HG03159 (cell line): ENCODE results near the gene SMARCA4.

Experiments used
- ATAC-seq: cut with Tn5 transposase; IDR thresholded peaks from one replicate; pipeline ENCODE4 v1.9.1; 2021; ENCODE audit warnings: mild to moderate bottlenecking, moderate library complexity; ENCODE audit not compliant: unreplicated experiment

SMARCA4 gene

DNA sequence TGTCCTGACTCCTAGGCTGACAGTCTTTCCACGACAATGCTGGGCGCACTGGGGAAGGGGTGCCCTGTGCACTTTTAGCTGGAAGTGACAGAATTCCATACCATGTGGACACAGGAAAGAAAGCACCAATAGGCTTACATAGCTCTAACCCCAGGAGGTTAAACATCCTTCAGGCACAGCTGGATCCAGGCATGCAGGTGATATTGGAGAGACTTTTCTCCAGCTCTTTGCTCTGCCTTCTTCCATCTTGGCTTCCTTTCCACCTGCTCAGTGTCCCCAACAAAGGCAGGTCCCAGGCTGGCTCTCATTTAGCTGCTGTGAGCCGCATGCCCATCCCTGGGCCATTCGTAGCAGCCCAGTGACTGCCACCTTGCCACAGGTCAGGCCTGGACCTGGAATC lies 67.3 kb downstream of the SMARCA4 start:
- no peak for ATAC-seq

DNA sequence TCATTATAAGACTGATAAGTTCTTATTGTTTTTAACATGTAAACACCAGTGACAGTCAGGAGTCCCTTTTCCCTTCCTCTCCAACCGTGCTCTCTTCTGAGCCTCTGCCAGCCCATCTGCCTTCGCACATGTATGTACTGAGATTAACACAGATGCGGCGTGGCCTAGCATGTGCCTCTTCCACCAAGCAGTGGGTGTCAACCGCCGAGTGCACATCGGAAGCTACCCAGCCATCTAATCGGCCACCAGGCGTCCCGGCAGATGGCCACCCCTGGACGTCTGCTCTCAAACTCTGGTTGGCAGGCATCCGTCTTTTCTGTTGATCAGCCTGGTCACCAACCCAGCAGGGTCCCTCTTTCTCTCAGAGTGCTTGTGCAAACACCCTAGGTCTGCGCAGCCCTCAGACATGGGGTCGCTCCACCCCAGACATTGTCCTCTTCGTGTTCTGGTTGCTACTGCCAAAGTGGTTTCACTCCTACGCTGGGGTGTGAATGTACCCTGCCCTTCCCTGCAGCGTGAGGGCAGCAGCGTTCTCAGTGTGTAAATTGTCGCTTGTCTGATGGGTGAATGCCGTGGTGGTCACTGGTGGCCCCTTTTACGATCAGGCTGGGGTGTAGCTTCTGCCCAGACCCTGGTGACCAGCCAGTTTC lies 70.7 kb downstream of the SMARCA4 start:
- ATAC-seq = no peak

DNA sequence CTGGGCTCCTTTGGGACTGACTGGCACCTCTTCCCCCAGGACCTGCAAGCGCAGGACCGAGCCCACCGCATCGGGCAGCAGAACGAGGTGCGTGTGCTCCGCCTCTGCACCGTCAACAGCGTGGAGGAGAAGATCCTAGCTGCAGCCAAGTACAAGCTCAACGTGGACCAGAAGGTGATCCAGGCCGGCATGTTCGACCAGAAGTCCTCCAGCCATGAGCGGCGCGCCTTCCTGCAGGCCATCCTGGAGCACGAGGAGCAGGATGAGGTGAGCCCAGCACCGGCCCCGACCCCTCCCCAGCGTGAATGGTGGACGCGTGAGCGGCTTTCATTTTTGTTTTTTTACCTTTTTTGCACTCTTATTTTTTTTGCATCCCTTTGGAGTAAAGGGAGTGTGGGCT lies 72.4 kb downstream of the SMARCA4 start:
- no peak for ATAC-seq

DNA sequence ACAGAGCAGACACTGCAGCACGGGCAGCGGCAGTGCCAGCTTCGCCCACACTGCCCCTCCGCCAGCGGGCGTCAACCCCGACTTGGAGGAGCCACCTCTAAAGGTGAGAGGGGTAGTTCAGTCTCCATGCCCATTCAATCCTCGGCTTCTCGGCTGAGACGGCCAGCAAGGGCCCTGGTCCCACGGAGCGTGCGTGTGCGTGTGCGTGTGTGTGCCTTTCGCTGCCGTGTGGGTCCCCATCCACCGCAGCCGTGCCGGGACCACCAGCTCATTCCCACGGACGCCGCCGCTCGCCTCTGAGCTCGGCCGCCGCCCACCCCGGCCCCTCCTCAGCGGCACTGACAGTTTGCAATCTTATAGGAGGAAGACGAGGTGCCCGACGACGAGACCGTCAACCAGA lies 72.9 kb downstream of the SMARCA4 start:
- no peak for ATAC-seq

DNA sequence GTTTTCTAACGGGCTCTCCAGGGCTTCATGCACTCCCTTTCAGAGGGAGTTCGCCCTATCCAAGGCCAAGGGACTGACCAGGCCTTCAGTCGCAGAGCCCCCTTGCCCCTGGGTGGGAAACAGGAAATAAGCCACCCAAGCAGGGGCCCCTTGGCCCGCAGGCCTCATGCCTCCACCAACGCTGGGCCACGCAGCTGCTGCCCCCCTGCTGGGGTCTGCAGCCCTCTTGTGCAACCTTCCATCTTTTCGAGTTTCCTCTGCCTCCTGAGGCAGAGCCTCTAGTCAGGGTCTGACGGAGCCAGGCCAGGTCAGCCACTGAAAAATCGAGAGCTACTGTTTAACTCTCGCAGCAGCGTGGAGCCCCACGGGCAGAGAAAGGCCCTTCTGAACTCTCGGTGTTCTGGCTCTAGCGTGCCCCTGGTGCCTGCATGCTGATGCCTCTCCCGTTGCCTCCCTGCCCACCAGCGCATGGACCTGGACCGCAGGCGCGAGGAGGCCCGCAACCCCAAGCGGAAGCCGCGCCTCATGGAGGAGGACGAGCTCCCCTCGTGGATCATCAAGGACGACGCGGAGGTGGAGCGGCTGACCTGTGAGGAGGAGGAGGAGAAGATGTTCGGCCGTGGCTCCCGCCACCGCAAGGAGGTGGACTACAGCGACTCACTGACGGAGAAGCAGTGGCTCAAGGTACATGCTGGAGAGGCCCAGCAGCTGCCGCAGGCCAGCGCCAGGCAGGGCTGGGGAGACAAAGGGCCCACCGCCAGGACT lies 73.8 kb downstream of the SMARCA4 start:
- no peak for ATAC-seq

DNA sequence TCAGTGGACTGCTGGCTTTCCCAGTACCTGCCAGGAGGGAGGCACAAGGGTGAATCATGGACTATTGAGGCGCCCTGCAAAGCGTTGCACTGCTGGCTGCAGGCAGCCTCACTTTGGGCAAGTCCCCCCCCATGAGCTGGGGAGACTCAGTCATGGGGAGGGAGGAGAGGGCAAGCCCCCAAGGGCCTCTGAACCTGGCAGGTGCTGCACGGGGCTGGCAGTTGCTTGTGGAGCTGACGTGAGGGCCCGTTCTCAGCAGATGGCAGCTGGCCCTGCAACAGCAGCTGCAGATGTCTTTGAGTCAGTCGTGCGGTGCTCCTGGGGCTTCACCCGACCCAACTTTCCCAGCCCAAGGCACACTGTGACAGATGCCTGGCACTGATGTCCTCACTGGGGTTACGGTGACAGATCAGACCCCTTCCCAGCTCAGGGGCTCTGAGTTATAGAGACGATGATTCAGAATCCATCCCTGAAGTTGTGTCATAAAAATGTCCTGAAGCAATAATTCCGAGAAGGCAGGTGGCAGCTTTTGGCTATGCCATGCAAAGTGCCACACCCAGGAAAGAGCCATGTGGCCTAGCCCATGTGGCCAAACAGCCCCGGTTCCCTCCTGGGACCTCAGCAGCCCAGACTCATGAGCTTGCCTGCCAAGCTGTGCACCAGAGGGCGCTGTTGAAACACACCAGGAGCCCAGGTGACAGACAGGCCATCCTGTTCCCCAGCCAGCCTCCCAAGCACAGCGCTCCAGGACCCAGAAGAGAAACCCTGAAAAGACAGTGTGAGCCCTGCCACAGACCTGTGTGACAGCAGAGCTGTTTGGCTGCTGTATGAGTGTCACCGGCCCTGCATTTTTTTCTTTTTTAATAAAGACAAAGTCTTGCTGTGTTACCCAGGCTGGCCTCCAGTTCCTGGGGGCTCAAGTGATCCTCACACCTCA lies 74.9 kb downstream of the SMARCA4 start:
- peak; percentile 68 for ATAC-seq

DNA sequence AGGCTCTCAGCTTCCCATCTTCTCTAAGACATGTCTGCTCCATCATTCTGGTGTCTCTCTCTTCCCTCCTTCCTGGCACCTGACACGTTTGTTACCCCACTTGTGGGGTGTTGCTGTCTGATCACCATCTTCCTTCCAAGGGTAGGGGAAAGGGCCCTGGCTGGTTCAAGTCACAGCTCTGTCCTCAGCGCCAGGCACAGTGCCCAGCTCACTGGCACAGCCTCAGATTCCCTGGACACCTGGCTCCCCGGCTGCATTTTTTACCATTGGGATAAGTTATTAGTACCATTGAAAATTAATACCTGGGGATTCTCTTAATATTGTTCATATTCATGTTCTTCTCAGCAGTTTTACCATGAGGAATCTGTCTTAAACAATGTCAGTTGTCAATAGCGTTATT lies 77.7 kb downstream of the SMARCA4 start:
- ATAC-seq = no peak

DNA sequence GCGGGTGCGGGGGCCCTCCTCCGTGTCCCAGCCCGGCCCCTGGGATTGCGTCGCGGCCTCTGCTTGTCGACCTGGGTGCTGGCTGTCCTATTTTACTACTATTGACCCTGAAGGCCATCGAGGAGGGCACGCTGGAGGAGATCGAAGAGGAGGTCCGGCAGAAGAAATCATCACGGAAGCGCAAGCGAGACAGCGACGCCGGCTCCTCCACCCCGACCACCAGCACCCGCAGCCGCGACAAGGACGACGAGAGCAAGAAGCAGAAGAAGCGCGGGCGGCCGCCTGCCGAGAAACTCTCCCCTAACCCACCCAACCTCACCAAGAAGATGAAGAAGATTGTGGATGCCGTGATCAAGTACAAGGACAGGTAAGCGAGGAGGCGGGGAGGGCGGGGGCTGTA lies 80.4 kb downstream of the SMARCA4 start:
- ATAC-seq = no peak

DNA sequence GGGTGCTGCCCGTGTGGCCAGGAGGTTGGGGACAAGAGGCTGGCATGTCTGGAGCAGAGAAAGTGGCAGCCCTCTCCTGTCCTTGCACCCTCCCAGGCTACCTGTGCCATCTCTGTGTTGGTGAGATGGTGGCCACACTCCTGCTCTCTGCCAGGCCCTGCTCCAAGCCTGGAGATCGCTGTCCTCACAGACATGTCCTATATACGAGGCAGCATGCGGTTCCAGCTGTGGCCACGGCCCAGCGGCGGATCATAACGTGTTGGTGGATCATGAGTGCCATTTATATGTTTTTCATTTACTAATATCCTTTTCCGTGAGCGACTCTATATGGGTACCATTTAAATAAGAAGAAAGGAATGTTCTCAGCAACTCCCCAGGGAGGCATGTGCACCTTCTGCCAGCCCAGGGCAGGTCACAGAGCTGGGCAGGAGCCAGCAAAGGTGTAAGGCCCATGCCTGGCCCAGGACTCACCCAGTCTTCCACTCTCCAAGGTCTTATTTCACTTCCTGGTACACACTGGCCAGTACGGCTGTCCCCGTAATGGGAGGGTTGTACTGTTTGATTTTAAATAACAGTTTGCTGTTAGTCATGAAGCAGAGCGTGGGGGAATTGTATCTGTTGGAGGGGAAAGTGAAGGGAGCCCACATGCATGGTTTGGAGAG lies 81.3 kb downstream of the SMARCA4 start:
- no peak for ATAC-seq

DNA sequence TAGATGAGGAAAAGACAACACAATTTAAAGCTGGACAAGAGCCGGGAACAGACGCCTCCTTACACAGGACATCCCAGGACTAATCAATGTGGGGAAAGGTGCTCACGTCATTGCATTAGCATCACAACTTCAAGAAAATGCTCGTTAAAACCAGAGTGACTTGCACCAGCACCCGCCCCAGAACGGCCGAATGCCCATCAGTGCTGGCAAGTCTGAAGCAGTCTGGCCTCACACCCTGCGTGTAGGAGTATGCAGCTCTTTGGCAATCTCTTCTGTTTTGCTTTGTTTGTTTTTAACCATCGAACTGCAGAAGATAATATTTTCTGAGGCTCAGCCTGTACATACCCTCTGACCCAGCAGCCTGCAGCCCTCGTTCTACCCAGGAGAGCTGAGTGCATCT lies 83.6 kb downstream of the SMARCA4 start:
- no peak for ATAC-seq

DNA sequence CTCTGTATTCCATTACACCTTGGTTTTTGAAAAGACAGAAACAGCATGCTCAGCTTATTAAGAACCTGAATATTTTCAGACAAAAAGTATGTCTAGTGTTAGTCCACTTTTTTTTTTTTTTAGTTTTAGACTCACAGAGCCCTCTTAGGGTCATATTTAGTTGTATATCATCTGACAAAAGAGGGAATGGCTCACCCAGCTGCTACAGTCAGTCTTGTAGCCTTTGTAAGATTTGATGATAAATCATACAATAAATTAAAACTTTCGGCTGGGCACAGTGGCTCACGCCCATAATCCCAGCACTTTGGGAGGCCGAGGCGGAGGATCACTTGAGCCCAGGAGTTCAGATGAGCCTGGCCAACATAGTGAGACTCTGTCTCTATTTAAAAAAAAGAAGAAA lies 84.7 kb downstream of the SMARCA4 start:
- ATAC-seq = no peak

DNA sequence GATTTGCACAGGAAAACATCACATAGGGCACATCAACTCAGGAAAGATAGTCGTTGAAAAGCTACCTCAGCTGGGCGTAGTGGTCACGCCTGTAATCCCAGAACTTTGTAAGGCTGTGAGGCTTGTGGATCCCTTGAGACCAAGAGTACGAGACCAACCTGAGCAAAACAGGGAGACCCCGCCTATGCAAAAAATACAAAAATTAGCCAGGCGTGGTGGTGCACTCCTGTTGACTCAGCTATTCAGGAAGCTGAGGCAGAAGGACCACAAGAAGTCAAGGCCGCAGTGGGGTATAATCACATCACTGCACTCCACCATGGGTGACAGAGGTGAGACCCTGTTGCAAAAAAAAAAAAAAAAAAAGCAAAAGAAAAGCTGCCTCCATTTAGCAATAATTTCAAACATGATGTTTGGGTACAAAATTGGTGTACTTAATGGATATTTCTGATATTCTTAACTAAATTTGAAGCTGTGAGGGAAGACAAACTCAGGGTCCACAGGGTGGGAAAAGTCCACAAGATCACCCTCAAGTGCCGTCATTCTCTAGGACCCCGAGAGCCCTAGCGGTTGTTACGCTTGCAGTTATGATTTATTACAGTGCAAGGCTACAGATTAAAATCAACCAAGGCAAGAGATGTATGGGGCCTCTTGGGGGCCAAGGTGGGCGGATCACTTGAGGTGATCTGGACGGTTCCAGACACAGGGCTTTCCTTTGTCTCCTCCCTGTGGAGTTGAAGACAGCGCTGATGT lies 86.0 kb downstream of the SMARCA4 start:
- no peak for ATAC-seq

DNA sequence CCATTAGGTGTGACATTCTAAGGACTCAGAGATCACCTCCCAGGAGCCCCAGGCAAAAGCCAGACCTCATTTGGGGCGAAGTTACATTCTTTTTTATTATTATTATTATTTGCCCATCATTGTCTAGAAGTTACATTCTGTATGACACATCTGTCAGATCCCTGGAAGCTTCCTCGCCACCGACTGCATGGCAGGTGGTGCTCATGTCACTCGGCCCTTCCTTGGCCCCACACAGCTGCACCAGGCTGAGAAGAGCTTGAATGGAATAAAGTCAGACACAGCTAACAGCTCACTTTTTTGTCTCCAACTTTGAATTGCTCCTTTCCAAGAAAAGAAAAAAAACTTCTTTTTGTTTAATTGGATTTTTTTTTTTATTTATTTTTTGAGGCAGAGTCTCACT lies 87.0 kb downstream of the SMARCA4 start:
- ATAC-seq = no peak

DNA sequence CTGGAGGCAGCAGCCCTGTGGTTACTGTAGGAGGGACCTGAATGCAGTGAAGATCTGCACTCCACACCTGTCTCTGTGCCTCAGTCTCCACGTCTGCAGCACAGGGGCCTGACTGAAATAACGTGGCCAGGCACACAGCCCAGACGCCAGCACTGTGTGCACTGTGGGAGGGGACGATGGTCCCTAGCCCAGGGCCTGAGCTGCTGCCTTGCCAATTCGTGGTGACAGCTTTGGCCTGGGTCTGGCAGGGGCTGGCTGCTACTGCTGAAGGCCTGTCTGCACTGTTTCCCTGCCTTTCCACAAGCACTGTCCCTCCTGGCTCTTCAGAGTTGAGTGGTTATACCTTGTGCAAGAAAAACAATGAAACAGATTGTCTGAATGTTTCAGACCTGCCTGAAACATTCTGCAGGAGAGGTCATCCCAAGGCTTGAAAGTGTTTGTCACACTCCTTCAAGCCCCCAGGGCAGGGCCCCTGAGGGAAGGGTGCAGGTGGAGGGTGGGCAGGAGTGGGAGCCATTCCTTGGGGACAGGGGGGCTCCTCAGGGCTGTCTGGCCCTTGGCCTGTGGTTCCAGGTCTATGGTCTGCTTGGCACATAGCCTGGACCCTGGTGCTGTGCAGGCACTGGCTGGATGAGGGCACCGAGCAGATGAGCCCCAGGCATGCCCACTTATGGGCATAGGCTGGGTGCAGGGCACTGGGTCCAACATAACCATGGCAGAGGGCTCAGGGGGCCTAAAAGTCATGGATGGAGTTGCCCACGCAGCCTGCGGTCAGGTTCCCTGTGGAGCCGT lies 89.7 kb downstream of the SMARCA4 start:
- ATAC-seq = no peak

DNA sequence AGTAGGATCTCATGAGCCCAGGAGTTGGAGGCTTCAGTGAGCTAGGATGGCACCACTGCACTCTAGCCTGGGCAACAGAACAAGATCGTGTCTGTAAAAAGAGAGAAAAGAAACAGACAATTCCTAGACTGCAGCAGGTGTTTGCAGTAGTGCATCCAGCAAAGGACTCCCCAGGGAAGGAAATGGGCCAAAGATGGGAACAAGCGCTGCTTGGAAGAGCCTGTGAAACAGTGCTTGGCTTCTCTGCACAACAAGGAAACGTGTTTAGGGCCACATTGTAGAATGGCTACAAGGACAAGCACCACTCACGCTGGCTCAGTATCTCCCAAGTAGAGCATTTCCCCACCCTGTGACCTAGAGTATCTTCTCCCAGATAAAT lies 93.0 kb downstream of the SMARCA4 start:
- ATAC-seq = no peak

DNA sequence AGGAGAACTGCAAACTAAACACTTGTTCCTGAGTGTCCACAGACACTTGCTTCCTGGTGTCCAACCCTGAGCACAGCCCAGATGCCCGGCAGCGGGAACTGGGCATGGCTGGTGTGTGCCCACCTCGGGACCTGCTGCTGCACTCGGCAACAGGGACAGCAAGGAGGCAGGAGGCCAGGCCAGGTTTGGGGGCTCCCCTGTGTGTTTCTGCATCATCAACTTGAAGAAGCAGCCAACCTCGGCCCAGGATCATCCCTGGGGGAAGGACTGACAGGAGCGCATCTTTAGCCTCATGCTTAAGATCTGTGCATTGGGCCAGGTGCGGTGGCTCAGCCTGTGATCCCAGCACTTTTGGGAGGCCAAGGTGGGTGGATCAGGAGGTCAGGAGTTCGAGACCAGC lies 93.4 kb downstream of the SMARCA4 start:
- ATAC-seq = no peak

DNA sequence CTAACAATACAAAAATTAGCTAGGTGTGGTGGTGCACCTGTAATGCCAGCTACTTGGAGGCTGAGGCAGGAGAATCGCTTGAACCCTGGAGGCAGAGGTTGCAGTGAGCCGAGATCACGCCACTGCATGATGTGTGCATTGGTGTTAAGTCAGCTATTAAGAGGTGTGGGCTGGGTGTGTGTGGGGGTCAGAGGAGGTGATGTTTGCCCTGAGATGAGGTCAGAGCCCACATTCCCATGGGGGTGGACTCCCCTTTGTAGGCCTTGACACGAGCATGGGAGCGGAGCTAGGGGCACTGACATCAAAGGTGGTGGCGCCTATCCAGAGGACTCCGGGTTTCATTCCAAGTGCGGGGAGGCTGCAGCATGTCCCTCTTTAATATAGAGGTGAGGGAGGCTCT lies 93.8 kb downstream of the SMARCA4 start:
- no peak for ATAC-seq

DNA sequence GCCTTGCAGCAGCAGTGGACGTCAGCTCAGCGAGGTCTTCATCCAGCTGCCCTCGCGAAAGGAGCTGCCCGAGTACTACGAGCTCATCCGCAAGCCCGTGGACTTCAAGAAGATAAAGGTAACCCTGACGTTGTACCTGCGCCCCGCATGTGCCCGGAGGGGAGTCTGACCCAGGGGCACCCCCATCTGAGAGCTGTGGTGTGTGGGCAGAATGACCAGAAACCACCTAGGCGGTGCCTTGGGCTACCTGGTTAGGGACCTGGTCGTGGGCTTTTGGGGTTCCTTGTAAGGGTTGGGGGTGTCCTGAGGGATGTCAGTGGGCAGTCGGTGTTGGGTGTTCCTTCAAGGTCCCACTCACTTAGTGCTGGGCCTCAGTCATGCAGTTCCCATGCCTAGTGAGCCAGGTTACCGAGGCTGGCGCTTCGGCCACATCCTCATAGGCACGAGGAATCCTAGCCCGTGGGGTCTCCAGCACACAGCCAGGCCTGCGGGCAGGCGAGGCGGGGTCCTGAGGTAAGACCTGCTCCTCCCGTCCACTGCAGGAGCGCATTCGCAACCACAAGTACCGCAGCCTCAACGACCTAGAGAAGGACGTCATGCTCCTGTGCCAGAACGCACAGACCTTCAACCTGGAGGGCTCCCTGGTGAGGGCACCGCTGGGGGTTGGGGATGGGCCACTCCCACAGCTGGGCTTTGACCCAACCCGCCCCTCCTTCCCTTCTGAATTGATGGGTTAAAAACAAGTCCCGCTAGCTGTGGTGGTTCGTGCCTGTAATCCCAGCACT lies 97.6 kb downstream of the SMARCA4 start:
- ATAC-seq = no peak
